Central memory CD4-positive, alpha-beta T cell (primary cell): ENCODE results near the gene MALAT1.

Experiments
- DNase-seq: peaks from one replicate; pipeline ENCODE4 v3.0.0; 2022

The MALAT1 gene

GRCh38 chr11:65540290-65541092 lies 41.6 kb downstream of the MALAT1 start:
- peak; percentile 87 for DNase-seq

- DNase-seq: no peak
Observed at GRCh38 chr11:65541093-65541982, 42.5 kb downstream of the MALAT1 start.

- no peak for DNase-seq
Observed at GRCh38 chr11:65542738-65543390, 44.0 kb downstream of the MALAT1 start.

- no peak for DNase-seq
Observed at GRCh38 chr11:65545853-65546216, 47.0 kb downstream of the MALAT1 start.

- peak; percentile 97 for DNase-seq
Observed at GRCh38 chr11:65546217-65546958, 47.5 kb downstream of the MALAT1 start.

GRCh38 chr11:65547446-65548125 lies 48.7 kb downstream of the MALAT1 start:
- DNase-seq: peak; percentile 34

- DNase-seq: no peak
Observed at GRCh38 chr11:65548395-65548794, 49.5 kb downstream of the MALAT1 start.

GRCh38 chr11:65549096-65549495 lies 50.3 kb downstream of the MALAT1 start:
- DNase-seq: no peak

DNA sequence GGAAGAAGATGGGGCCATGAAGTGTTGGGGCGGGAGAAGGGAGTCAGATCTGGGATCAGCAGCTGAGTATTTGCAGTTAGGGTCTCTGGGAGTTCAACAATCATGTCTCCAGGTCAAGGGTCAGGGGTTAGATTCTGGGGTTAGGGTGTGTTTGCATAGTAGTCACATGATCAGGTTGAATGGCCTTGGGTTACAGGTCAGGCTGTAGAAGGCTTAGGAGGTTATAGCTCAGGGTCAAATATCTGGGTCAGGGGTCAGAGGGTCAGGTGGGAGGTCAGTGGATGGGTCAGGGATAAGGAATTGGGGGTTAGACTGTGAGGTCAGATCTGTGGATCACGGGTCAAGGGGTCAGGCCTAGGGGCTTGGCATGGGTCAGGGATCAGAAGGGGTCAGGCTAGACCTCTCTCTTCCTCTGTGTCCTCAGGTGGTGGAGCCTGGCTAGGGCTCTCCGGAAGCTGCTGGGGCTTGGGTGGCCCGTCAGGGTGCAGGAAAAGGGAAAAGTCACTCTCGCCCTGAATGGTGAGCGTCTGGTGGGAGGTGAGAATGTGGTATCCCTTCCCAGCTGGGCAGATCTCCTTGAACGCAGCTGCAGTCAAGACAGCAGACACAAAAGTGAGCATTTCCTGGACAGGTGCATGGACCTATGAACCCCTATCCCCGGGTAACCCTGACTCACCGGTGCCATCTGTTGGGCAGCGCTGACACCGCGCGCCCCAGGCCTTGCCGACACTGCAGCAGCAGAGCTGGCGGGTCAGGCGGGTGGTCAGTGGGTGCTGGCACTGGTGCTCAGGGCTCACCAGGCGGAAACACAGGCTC lies 52.9 kb downstream of the MALAT1 start:
- peak; percentile 59 for DNase-seq

GRCh38 chr11:65552388-65552951 lies 53.6 kb downstream of the MALAT1 start:
- no peak for DNase-seq

DNA sequence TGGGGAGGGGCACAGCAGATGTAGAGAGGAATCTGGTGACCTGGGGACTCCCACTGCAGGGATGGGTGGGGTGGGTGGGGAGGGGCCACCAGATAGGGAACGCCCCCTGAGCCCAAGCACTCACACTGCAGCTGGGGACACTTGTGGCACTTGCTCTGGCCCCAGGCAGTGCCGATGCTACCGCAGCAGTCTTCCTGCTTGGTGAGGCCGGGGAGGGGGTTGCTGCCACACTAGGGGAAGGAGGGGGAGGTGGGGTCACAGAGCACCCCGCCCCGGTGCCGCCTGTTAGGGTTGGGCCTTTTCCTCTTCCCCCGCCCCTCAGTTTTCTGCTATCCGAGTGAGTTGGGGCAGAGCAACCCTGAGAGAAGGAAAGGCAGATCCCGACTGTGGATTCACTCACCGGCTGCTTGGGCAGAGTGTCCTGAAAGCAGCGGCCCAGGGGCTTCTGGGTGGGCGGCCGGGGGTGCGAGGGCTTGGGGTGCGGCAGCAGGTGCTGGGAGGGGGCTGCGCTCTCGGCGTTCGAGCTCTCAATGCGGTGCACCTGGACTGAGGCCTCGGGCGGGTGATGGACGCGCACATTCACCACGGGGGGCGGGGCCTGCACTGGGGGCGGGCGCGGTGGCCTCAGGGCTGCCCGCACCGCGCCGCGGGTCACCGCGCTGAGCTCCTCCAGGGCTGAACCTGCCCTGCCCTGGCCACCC lies 54.6 kb downstream of the MALAT1 start:
- DNase-seq: peak; percentile 80

GRCh38 chr11:65554057-65554818 lies 55.4 kb downstream of the MALAT1 start:
- no peak for DNase-seq

- no peak for DNase-seq
Observed at GRCh38 chr11:65554842-65555430, 56.1 kb downstream of the MALAT1 start.

DNA sequence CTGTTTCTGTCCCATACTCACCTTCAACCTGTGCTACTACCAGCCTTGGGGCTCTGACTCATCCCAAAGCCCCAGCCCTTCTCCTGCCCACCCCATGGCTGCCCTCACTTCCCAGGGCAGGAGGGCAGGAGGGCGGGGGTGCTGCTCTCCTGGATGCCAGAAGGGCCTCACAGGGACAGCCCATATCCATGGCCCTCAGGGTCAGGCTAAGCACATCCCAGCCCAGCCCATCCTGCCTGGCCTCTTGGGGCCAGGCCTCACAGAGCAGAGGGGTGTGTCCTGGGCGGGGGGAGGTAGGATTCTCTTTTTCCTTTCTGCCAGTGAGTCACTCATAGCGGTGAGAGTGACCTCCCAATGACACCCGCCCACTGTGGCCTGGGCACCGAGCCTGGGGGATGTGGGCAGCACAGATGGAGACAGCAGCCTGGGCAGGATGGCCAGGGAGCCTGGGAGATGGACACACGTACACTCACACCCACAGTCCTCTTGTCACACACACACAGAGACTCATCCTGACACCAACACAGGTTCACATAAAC lies 56.9 kb downstream of the MALAT1 start:
- DNase-seq: no peak
